Suprapubic skin (tissue), 4 donors: ENCODE data around the gene KRTAP21-3.

ENCODE experiments used
- EP300 ChIP-seq: sonication (generic); formaldehyde crosslinking; IDR thresholded peaks from one replicate; pipeline ENCODE4 v1.6.1; 2017; ENCODE audit warnings: antibody characterized with exemption
- POLR2A ChIP-seq, 2 donors: fragments of 450-650 bp; IDR thresholded peaks; one replicate each; pipeline ENCODE4 v1.6.1; 2017; ENCODE audit warnings: antibody characterized with exemption in 2 of 2, mild to moderate bottlenecking in 2 of 2, moderate library complexity in 2 of 2
- POLR2AphosphoS5 ChIP-seq, 3 donors: sonication (generic); formaldehyde crosslinking; IDR thresholded peaks; one replicate each; pipeline ENCODE4 v1.6.1; 2017; ENCODE audit warnings: antibody characterized with exemption in 3 of 3
- TF ChIP-seq, protein P1 (sequence below), 2 donors: fragments of 200-600 bp in 1 of 2; fragments of 450-650 bp in 1 of 2; sonication (generic) in 1 of 2; IDR thresholded peaks; one replicate each; pipeline ENCODE4 v1.5.1; 2016 to 2019; ENCODE audit warnings: antibody characterized with exemption in 2 of 2, mild to moderate bottlenecking in 1 of 2, moderate library complexity in 1 of 2

DNA sequence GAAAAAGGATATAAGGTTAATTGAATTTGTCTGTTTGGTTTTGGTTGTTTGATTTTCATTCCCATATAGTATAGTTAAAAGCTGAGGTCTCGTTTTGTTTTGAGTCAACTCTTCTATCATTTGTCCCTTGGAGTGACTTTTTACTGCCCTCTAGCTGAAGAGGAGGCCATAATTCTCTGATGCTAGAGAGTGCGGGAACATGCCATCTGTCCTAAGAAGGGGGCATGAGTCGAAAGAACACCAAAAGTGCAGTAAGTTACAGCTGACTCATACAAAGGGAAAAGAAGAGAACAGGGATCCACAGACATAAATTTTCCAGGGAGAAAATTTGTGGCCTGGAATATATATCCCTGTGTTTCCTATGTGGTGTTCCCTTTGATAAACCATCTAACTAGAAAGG lies 4.1 kb downstream of the KRTAP21-3 start:
- TF ChIP-seq, protein P1, sequence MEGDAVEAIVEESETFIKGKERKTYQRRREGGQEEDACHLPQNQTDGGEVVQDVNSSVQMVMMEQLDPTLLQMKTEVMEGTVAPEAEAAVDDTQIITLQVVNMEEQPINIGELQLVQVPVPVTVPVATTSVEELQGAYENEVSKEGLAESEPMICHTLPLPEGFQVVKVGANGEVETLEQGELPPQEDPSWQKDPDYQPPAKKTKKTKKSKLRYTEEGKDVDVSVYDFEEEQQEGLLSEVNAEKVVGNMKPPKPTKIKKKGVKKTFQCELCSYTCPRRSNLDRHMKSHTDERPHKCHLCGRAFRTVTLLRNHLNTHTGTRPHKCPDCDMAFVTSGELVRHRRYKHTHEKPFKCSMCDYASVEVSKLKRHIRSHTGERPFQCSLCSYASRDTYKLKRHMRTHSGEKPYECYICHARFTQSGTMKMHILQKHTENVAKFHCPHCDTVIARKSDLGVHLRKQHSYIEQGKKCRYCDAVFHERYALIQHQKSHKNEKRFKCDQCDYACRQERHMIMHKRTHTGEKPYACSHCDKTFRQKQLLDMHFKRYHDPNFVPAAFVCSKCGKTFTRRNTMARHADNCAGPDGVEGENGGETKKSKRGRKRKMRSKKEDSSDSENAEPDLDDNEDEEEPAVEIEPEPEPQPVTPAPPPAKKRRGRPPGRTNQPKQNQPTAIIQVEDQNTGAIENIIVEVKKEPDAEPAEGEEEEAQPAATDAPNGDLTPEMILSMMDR (IDR thresholded peaks at IDR 0.05) = no peak
- TF ChIP-seq POLR2A (IDR thresholded peaks at IDR 0.05) = no peak
- TF ChIP-seq POLR2AphosphoS5 (IDR thresholded peaks at IDR 0.05) = no peak
- no peak for TF ChIP-seq EP300
